Ishikawa (cell line): Measurements from ENCODE around the gene CLCN2.
A peak's percentile ranks its signal among the peaks of the same experiment; 100 is the strongest.

Source experiments
- CEBPB ChIP-seq: IDR thresholded peaks from 2 replicates; pipeline ENCODE4 v1.6.1; 2012
- CREB1 ChIP-seq: IDR thresholded peaks from 2 replicates; pipeline ENCODE4 v1.6.1; 2012; ENCODE audit warnings: low read depth
- EGR1 ChIP-seq: IDR thresholded peaks from 2 replicates; pipeline ENCODE4 v1.6.1; 2012
- EP300 ChIP-seq: IDR thresholded peaks from 2 replicates; pipeline ENCODE4 v1.6.1; 2012; ENCODE audit warnings: borderline replicate concordance
- FOXM1 ChIP-seq: IDR thresholded peaks from 2 replicates; pipeline ENCODE4 v1.6.1; 2012; ENCODE audit warnings: low read depth, borderline replicate concordance
- NFIC ChIP-seq: IDR thresholded peaks from 2 replicates; pipeline ENCODE4 v1.6.1; 2012
- RAD21 ChIP-seq: IDR thresholded peaks from 2 replicates; pipeline ENCODE4 v1.6.1; 2012; ENCODE audit warnings: low read depth
- REST ChIP-seq: IDR thresholded peaks from 2 replicates; pipeline ENCODE4 v1.6.1; 2012; ENCODE audit warnings: low read depth, mild to moderate bottlenecking
- TAF1 ChIP-seq: IDR thresholded peaks from 2 replicates; pipeline ENCODE4 v1.6.1; 2012; ENCODE audit warnings: low read depth, mild to moderate bottlenecking
- TCF12 ChIP-seq: IDR thresholded peaks from 2 replicates; pipeline ENCODE4 v1.6.1; 2012; ENCODE audit warnings: low read depth
- TEAD4 ChIP-seq: IDR thresholded peaks from 2 replicates; pipeline ENCODE4 v1.6.1; 2012
- YY1 ChIP-seq: IDR thresholded peaks from 2 replicates; pipeline ENCODE4 v1.6.1; 2012; ENCODE audit warnings: low read depth
- ZBTB7A ChIP-seq: IDR thresholded peaks from 2 replicates; pipeline ENCODE4 v1.6.1; 2012; ENCODE audit warnings: low read depth
- TF ChIP-seq, protein P1 (sequence below): IDR thresholded peaks from 2 replicates; pipeline ENCODE4 v1.6.1; 2012
- TF ChIP-seq, protein P2 (sequence below): IDR thresholded peaks from 2 replicates; pipeline ENCODE4 v1.6.1; 2012

Gene CLCN2

DNA sequence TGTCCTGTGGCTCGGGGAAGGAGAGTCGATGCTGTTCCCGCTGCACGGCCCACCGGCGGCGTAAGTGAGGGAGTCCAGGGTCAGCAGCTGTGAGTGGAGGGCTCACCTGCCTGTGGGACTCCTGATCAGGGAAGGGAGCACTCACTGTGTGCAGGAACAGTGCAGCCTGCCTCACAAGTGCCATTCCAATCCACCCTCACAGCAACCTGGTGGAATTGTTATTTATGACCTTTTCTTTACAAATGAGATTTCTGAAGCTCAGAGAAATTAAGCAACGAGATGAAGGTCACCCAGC is 27.5 kb upstream of the CLCN2 start:
- TF ChIP-seq TAF1 = no peak
- TF ChIP-seq EP300 = no peak
- no peak for TF ChIP-seq TEAD4
- no peak for TF ChIP-seq NFIC
- TF ChIP-seq FOXM1 = no peak
- TF ChIP-seq YY1 = no peak
- TF ChIP-seq CEBPB = no peak
- TF ChIP-seq RAD21 = no peak
- TF ChIP-seq REST = no peak
- TF ChIP-seq CREB1 = no peak
- TF ChIP-seq, protein P1, sequence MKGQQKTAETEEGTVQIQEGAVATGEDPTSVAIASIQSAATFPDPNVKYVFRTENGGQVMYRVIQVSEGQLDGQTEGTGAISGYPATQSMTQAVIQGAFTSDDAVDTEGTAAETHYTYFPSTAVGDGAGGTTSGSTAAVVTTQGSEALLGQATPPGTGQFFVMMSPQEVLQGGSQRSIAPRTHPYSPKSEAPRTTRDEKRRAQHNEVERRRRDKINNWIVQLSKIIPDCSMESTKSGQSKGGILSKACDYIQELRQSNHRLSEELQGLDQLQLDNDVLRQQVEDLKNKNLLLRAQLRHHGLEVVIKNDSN = no peak
- TF ChIP-seq TCF12 = no peak

DNA sequence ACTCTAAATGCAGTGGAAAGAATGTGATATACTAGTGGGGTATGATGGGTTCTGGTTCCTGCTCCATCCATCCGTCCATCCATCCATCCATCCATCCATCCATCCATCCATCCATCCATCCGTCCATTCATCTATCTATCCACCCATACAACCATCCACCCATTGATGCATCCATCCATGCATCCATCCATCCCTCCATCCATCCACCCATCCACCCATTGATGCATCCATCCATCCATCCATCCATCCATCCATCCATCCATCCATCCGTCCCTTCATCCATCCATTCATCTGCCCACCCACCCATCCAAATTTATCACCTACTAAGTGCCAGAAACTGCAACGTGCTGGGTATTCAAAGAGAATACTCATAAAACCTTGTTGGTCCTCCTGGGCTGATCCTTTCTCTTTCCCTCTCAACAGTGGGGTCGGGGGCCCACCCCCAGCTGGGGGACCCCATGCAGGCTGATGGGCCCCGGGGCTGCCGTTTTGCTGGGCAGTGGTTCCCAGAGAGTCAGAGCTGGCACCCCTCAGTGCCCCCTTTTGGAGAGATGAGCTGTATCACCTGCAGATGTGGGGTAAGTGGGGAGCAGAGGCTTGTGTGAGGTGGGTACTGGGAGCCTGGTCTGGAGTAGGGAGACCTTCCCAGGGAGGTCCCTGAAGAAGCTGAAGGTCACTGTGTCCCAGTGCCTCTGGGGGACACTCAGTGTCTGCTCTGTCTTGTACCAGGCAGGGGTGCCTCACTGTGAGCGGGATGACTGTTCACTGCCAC is 26.9 kb upstream of the CLCN2 start:
- TF ChIP-seq TEAD4 = no peak
- TF ChIP-seq EP300 = no peak

DNA sequence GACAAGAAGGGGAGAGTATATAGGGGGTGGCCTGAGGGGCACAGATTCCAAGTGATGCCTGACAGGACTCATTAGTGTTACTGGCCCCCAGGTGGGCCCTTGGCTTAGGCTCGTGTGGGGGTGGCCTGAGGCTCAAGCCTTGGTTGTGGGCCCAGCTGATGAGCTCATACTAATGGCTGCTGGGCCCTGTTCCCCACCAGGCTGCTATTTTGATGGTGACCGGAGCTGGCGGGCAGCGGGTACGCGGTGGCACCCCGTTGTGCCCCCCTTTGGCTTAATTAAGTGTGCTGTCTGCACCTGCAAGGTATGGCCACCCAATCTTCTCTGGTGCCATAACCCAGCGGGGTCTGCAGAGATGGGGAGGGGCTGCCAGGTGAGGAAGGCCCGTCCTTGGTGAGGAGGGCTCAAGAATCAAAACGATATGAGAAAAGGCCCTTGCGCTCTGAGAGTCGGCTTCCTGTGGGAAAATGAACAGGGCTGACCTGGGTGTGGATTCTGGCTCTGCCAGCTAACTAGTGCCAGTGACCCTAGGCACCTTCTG is 25.8 kb upstream of the CLCN2 start:
- no peak for TF ChIP-seq EP300
- no peak for TF ChIP-seq FOXM1
- no peak for TF ChIP-seq NFIC
- TF ChIP-seq CREB1 = no peak
- no peak for TF ChIP-seq RAD21
- TF ChIP-seq YY1 = no peak
- no peak for TF ChIP-seq EGR1
- TF ChIP-seq TEAD4 = no peak
- no peak for TF ChIP-seq CEBPB
- TF ChIP-seq TCF12 = no peak
- TF ChIP-seq, protein P1 = no peak
- no peak for TF ChIP-seq REST
- TF ChIP-seq, protein P2, sequence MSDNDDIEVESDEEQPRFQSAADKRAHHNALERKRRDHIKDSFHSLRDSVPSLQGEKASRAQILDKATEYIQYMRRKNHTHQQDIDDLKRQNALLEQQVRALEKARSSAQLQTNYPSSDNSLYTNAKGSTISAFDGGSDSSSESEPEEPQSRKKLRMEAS = no peak

DNA sequence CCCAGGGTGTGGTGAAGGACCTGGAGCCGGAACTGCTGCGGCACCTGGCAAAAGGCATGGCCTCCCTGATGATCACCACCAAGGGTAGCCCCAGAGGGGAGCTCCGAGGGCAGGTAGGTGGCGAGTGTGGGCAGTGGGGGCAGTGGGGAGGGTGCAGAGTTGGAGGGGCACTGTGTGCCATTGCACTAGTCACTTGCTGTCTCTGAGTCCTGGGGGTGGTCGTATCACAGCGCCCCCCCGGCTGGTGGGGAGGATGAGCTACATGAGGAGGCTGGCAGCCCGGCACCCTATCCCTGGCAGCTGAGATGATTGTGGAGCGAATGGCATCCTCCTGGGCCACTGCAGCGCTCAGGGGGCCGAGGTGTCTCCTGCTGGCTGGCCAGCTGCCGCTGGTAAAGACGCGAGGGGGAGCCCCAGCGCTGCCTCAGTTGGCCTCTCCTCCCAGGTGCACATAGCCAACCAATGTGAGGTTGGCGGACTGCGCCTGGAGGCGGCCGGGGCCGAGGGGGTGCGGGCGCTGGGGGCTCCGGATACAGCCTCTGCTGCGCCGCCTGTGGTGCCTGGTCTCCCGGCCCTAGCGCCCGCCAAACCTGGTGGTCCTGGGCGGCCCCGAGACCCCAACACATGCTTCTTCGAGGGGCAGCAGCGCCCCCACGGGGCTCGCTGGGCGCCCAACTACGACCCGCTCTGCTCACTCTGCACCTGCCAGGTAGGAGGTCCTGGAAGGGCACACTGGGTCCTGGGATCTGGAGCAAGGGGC is 24.8 kb upstream of the CLCN2 start:
- TF ChIP-seq RAD21 (no peak), ZBTB7A (peak; percentile 26; the same call in 1 of the 2 replicates)

DNA sequence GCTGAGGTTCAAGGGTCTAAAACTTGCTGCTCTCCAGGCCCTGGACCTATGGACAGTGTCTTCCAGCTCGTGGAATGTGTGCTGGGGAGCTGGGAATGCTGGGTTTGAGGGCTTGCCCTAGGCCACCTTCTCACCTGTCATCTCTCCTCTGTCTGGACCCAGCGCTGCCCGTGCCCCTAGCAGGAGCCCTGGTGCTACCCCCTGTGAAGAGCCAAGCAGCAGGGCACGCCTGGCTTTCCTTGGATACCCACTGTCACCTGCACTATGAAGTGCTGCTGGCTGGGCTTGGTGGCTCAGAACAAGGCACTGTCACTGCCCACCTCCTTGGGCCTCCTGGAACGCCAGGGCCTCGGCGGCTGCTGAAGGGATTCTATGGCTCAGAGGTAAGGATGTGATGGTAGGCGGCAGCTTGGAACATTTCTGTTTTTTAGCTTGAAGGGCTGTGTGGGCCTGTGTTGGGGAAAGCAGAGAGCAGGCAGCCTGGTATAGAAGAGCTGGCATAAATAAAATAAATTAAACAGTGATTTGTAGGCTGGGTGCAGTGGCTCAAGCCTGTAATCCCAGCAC is 23.5 kb upstream of the CLCN2 start:
- TF ChIP-seq ZBTB7A (no peak), RAD21 (no peak), TCF12 (no peak), REST (no peak), FOXM1 (no peak)
